HUDEP-2 (cell line): Measurements from ENCODE around the gene FXR2.
A peak's percentile ranks its signal among the peaks of the same experiment; 100 is the strongest.

ENCODE experiments used
- DNase-seq, 76 experiments: peaks; one replicate each; lab custom pipeline; 2025; ENCODE audit not compliant: unreplicated experiment in 76 of 76; lab: John Stamatoyannopoulos, UW

FXR2 gene

GRCh38 chr17:7553356-7553755, 61.3 kb downstream of the FXR2 start:
- peak in 38 of 76 experiments; percentile 14 to 81 (median 38) for DNase-seq

GRCh38 chr17:7552621-7553051, 62.1 kb downstream of the FXR2 start:
- no peak for DNase-seq

- no peak for DNase-seq
Measured at GRCh38 chr17:7551396-7551795, 63.3 kb downstream of the FXR2 start.

GRCh38 chr17:7550344-7550743, 64.4 kb downstream of the FXR2 start:
- no peak for DNase-seq

- DNase-seq = peak in 1 of 76 experiments; percentile 8
Measured at GRCh38 chr17:7549401-7550055, 65.2 kb downstream of the FXR2 start.

- no peak for DNase-seq
Measured at GRCh38 chr17:7548585-7549400, 65.9 kb downstream of the FXR2 start, which contains the start of gene TNFSF12. Gene TNFSF12 (plus strand): TSS chr17:7549058. CDS start chr17:7549154, 96 bp downstream.

- DNase-seq = no peak
Measured at GRCh38 chr17:7544911-7545310, 69.8 kb downstream of the FXR2 start.
